GM12891 (cell line): Measurements from ENCODE around the gene MSI2.

Experiments used
- DNase-seq: peaks from one replicate; pipeline ENCODE4 v3.0.0; 2011; ENCODE audit warnings: low spot score; ENCODE audit not compliant: insufficient read length
- FAIRE-seq: peaks from 2 replicates; lab custom pipeline; 2011; peaks lifted over from hg19 to GRCh38; lab: Jason Lieb, UNC
- PAX5 ChIP-seq: IDR thresholded peaks from 2 replicates; pipeline ENCODE4 v1.6.1; 2011; ENCODE audit warnings: low read length, moderate library complexity, mild to moderate bottlenecking; ENCODE audit not compliant: insufficient read depth, severe bottlenecking
- POLR2A ChIP-seq: IDR thresholded peaks from 2 replicates; pipeline ENCODE4 v1.6.1; 2011; ENCODE audit warnings: low read depth, low read length, control low read depth
- POLR2AphosphoS5 ChIP-seq: IDR thresholded peaks from 2 replicates; pipeline ENCODE4 v1.6.1; 2011; ENCODE audit warnings: low read depth, low read length, control low read depth
- POU2F2 ChIP-seq: IDR thresholded peaks from 2 replicates; pipeline ENCODE4 v1.6.1; 2011; ENCODE audit warnings: low read depth, mild to moderate bottlenecking, control low read depth, low read length, moderate library complexity
- SPI1 ChIP-seq: IDR thresholded peaks from 2 replicates; pipeline ENCODE4 v1.6.1; 2011; ENCODE audit warnings: low read depth, low read length, control low read depth
- TAF1 ChIP-seq: IDR thresholded peaks from 2 replicates; pipeline ENCODE4 v1.6.1; 2011; ENCODE audit warnings: low read depth, low read length, control low read depth

The MSI2 gene

DNA sequence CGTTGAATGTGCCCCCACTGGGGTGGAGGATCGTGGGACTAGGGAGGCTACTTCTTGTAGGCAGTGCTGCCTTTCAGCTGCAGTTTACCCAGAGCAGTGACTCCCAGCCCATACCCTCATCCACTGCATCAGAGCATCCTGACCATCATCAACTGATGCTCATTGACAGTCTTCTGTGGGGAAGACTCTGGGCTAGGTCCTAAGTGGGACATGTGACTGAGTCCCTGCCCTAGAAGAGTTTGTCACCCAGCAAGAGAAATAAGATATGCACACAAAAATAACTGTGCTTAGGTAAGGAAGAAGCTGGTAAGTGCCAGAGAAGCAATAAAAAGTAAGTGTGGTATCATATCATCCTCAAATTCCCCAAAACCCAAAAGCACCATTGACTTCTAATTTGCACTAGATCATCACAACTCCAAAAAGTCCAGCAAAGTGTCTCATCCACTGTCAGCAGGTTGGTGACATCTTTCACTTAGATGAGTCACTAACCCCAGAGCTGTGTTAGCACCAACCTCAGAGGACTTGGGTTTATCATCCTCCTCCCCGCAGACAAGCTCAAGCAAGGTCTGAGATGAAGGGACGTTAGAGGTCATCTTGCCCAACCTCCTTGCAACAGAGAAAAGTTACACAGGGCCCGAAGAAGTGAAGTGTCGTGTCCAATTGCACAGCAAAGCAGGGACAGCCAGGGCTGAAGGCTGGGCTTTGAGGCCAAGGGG lies 389.8 kb downstream of the MSI2 start:
- DNase-seq (no peak), FAIRE-seq (no peak)
- TF ChIP-seq POU2F2 (no peak), POLR2A (no peak), TAF1 (no peak), SPI1 (no peak), POLR2AphosphoS5 (no peak), PAX5 (no peak)

DNA sequence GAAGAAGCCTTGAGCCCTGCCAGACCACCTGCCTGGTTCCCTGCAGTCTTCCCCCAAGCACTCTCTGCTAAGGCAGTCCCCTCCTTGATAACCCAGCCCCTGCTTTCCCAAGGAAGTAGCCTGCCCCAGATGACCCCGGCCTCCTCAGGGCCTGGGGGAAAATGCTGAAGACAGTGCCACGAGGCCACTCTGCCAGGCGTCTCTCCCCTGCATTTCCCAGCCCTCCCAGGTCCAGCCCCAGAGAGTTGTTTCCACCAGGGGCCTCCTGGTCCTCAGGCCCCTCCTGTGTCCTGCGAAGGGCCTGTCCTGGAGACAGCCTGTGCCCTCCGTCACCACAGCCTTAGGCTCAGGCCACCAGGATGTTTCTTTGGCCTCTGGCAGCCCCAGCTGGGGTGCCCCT lies 392.4 kb downstream of the MSI2 start:
- no peak for TF ChIP-seq POLR2A
- no peak for TF ChIP-seq TAF1
- no peak for TF ChIP-seq PAX5
- no peak for TF ChIP-seq SPI1
- TF ChIP-seq POU2F2: no peak
- TF ChIP-seq POLR2AphosphoS5: no peak
- DNase-seq: no peak
- FAIRE-seq: no peak

DNA sequence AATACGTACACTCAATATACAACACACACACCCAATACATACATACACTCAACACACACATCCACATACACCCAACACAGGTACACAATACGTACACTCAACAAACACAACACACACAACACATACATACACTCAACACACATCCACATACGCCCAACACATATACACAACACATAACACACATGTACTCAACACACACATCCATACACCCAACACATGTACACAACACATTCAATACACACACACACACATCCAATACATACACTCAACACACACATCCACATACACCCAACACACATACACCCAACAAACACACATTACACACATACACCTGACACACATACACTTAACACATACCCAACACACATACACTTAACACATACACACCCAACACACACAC lies 392.9 kb downstream of the MSI2 start:
- TF ChIP-seq TAF1 (no peak), POLR2AphosphoS5 (no peak), PAX5 (no peak), POLR2A (no peak), POU2F2 (no peak), SPI1 (no peak)
- FAIRE-seq: peak; percentile 90
- no peak for DNase-seq

DNA sequence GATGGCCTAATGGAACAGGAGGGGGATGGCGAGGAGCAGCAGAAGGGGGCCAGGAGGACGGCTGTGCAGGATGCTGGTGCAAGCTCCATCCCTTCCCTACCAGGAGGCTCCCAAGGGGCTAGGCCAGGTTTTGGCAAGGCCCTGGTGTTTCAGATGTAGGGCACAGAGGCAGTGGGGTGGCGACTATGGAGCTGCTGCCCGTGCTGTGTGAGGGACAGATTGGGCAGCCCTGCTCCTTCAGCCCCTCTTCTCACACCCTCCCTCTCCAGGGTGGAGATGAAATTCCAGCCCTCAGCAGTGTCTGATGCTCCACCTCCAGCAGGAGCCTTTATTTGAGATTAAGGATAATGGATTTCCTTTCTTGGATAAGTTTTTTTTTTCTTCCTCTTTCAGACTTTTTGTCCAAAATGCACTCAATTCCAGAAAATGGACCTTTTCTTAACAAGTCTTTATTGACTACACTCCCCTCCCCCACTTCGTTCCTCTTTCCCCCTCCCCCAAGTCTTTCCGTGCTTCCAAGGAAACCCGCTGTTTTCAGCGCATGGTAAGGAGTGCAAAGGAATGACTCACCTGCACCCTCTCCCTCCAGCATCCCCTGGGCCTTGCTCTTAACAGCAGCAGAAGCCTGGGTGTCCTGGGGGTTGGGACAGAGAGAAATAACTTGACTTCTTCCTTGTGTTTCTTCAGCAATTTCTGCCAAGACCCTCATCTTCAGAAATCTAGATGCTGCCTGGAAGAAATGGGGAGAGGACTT lies 393.6 kb downstream of the MSI2 start:
- no peak for FAIRE-seq
- DNase-seq: no peak
- TF ChIP-seq POU2F2: no peak
- TF ChIP-seq POLR2AphosphoS5: no peak
- TF ChIP-seq SPI1: no peak
- no peak for TF ChIP-seq TAF1
- TF ChIP-seq POLR2A: no peak
- TF ChIP-seq PAX5: no peak

DNA sequence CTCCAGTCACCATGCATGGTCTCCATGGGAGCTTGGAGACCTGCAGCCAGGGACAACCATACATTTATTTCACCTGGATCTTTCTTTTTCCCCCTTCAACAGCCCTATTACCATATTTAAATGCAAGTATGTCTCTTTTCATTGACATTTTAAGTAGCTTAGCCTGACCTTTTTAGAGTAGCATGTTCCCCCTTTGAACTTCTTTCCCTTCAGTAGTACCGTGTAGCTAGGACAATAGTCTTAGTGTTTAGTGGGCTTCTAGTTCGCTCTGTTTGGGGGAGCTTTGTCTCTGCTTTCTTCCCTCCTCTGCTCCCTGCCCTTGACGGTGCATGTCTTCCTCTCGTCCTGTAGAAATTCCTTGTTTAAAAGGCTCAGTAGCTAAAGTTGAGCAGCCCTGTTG lies 394.2 kb downstream of the MSI2 start:
- DNase-seq (no peak), FAIRE-seq (no peak)
- TF ChIP-seq POU2F2: no peak
- TF ChIP-seq POLR2A: no peak
- no peak for TF ChIP-seq PAX5
- no peak for TF ChIP-seq POLR2AphosphoS5
- no peak for TF ChIP-seq SPI1
- TF ChIP-seq TAF1: no peak

DNA sequence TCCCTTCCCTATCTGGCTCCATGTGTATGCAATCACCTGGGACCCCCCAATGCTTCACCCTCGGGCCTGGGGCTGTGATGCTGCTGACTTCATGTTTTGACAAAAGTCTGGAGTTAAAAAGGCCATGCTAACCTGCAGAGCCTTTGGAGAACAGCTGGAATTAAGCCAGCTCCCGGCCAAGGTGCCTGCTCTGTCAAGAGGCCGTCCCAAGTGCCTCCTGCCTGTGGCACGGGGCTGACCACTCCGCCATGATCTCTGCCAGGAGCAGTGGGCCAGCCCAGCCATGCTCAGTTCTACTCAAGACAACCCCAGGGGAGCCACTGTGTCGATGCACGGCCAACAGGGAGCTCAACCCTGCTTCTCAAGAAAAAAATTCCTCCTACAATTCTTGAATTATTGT lies 395.1 kb downstream of the MSI2 start:
- DNase-seq (no peak), FAIRE-seq (no peak)
- no peak for TF ChIP-seq SPI1

DNA sequence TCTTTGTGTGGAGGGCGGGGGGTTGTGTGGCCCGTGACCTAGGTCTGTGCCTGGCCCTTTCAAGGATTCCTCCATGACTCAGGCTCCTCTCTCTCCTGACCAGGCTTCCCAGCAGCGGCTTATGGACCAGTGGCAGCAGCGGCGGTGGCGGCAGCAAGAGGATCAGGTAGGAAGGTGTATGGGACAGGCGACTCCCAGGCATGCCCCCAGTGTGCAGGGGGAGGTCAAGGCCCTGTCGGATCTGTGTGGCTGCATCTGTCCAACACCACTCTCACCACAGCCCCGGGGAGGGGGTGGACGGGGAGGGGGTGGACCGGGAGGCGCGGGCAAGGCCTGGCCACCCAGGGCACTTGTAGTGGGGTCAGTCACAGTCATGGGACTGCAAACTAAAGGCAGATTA lies 395.7 kb downstream of the MSI2 start:
- DNase-seq (no peak), FAIRE-seq (no peak)
- no peak for TF ChIP-seq POLR2A
- no peak for TF ChIP-seq POU2F2
- TF ChIP-seq POLR2AphosphoS5: no peak
- no peak for TF ChIP-seq TAF1
- TF ChIP-seq SPI1: no peak
- no peak for TF ChIP-seq PAX5

DNA sequence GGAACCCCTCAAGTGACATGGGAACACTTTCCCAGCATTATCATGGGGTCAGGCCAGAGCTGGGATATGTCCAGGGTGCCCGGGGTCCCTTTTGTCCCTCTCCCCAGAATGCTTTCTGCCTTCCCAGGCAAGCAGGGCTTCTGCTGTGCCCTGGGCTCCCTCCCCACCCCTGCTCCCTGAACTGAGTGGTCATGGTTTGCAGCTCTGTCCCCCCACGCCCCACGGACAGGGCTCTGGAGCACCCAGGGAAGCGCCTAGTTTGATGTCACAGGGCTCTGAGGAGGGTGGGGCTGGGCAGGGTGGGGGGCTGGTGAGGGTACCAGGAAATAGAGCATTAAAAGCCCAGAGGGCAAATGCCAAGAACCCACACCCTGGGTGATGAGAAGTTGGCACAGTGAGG lies 396.5 kb downstream of the MSI2 start:
- FAIRE-seq (no peak), DNase-seq (no peak)

DNA sequence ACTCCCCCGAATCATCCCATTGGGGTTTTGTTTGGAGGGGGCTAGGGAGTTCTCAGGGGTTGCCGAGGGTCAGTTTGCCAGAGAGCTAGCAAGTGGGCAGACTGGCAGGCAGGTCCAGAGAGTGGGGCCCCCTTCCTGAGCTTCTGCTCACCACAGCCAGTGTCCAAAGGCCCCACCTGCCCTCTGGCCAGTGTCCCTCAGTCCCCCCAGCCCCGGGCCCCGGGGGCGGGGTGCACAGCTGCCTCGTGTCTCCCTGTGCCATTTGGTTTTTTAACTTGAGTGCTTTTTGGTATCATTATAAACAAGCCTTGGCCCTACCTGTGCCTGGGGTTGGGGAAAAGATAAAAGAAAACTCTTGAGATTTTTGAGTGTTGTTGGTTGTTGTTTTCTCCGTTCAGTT lies 397.0 kb downstream of the MSI2 start:
- TF ChIP-seq SPI1: no peak
- TF ChIP-seq POLR2A: no peak
- no peak for FAIRE-seq

More for the DNA sequence above, 396.5 kb downstream of the MSI2 start:
- TF ChIP-seq POU2F2: no peak
- TF ChIP-seq PAX5: no peak
- TF ChIP-seq POLR2A: no peak
- TF ChIP-seq POLR2AphosphoS5: no peak
- no peak for TF ChIP-seq SPI1
- TF ChIP-seq TAF1: no peak

DNA sequence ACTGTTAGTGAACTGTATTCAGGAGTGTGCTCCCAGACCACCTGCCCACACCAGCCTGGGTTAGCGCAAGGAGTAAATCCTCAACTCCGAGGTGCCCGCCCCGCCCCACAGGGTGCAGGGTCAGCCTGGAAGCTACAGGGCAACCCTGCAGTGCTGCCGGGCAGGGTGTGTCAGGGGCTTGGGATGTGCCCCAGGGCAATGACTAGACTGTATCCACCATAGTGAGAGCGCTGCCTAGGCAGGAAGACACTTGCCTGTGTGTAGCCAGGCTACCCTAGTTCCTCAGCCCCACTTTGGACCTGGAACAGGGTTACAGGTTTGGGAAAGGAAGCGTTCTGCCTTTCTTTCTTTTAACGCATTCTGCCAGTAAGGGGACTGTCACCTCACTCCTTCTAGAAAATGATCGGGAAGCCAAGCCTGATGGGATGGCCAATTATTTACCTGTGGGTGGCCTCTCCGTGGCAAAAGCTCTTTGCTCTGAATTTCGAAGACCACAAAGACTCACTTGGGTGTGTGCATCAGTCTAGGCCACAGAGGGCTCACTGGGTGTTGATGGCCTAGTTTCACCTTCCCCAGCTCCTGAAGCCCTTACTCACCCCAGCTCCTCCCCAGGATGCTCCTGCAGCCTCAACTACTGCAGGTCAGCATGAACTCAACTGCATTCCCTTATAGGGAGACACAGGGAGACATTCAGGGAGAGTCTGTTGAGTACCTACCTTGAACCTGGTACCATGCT lies 397.9 kb downstream of the MSI2 start:
- DNase-seq (no peak), FAIRE-seq (no peak)
- TF ChIP-seq POU2F2 (no peak), POLR2A (no peak), TAF1 (no peak), SPI1 (no peak), PAX5 (no peak), POLR2AphosphoS5 (no peak)

More for the DNA sequence above, 397.0 kb downstream of the MSI2 start:
- no peak for DNase-seq
